ENCODE measurements around the gene MBP. TPM values are rescaled to one million over a fixed set of nuclear protein-coding genes. Genes with fewer than 3 reads are reported as not detected.

The MBP gene
- total and polyA plus RNA-seq, 2 donors (not counting 3 experiments of a cell fraction or from before 2014, with no cell fraction given) = 1.7 to 2.3 TPM

Other genes with a start within 250 kb of the MBP start
- not detected in 2 replicates for gene GALR1, start 117.1 kb upstream of the MBP start, total RNA-seq
- gene GALR1, start 117.1 kb upstream of the MBP start, polyA plus RNA-seq = not detected in 2 replicates

Measured in endothelial cell of umbilical vein (primary cell).